IPS-NIHi11 (cell line): ENCODE results near the gene CGB5.
"Not testable (repeated sequence)": the region's sequence is repeated elsewhere in the genome, so short reads cannot be mapped to it uniquely, and the experiment has no call there.

Source experiments
- DNase-seq: peaks from one replicate; pipeline ENCODE4 v3.0.0; 2012; ENCODE audit warnings: mixed read lengths, low spot score

CGB5 gene

DNA sequence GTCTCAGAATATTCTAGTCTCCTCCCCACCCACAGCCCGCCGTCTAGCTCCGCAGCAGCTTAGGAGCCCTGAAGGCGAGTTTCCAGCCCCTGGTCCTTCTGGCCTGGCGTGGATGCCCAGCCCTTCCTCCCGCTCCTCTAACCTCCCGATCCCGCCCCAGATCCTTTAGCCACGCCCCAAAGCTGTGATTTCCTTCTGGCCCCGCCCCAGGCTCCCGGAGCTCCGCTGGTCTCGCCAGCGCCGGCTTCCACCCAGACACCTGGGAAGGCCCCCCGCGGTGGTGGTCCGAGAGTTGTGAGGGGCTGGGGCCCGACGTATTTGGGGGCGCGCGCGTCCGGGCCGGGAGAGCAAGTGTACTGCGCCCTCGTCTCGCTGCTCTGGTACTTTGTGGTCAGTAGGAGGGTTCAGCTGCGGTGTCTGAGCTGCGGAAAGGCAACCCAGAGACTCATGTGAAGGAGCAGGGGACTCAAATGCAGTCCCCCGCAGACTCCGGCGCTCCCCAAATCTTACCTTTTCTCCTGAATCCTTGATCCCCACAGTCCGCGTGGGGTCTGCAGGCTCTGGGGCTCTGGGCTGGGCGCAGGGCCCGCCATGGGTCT is 14.1 kb downstream of the CGB5 start, which contains the start of gene CGB7:
Gene CGB7, minus strand, starts transcription at position 114 of the 599 bp plus-strand sequence. CDS start 2,374 bp downstream, outside the sequence.
- peak; percentile 87 for DNase-seq

DNA sequence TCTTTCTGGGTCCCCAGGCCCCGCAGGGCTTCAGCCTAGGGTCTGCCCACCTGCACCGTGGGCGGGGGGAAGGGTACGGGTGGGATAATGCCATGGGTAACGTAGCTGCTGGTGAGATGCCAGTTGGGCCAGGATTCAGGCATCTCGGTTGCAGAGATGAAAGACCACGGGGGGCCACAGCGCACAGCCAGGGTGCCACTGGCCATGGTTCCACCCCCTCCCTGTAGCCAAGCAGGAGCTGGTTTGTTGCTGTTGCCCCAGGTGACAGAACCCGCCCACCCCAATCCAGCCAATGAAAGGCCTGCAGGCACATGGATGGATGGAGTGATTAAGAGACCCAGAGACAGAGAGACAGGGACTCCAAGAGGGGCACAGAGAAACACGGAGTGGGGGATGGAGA is 14.9 kb downstream of the CGB5 start:
- DNase-seq = peak; percentile 56

GRCh38 chr19:49059053-49059452 is 15.4 kb downstream of the CGB5 start:
- peak; percentile 1 for DNase-seq

DNA sequence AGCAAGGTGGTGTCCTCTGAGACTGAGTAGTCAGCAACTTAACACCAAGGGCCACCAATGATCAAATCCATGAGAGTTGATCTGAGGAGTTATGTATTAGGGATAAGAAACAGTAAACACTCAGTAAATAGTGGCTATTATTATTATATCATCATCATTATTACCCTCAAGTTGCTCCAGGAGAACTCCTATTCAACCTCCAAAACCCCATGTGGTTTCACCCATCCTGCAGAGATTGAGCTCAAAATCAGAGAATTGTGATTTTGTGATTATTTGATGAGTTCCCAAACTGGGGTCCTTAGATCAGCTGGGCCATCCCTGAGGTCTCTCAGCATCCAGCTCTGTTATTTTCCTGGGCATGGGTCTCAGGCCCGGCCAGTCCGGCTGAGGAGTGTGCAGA is 17.4 kb downstream of the CGB5 start:
- DNase-seq = no peak

DNA sequence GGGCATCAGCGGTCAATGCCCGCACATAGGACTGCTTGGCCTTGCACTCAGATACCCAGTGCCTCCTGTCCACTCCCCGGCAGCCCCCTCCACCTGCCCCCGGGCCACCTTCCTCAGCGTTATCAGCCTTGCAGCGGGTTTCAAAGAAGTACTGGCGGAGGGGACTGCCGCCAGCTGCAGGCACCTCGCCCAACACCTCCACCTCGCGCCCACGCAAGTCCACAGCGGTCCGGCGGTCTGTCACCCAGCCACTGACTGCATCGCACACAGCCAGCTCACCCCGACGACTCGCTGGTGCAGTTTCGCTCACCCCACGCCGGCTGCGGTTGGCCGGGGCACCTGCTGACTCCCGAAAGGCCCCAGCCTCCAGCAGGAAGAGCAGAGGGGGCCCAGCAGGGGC is 17.8 kb downstream of the CGB5 start:
- peak; percentile 4 for DNase-seq

GRCh38 chr19:49064029-49064629 is 20.5 kb downstream of the CGB5 start:
- DNase-seq = peak; percentile 25

- peak; percentile 90 for DNase-seq
Measured at GRCh38 chr19:49064768-49065611, 21.3 kb downstream of the CGB5 start, which contains the start of gene NTF4. Gene NTF4, minus strand, starts transcription at chr19:49064818. Its CDS starts 2,821 bp downstream, at chr19:49061997.

DNA sequence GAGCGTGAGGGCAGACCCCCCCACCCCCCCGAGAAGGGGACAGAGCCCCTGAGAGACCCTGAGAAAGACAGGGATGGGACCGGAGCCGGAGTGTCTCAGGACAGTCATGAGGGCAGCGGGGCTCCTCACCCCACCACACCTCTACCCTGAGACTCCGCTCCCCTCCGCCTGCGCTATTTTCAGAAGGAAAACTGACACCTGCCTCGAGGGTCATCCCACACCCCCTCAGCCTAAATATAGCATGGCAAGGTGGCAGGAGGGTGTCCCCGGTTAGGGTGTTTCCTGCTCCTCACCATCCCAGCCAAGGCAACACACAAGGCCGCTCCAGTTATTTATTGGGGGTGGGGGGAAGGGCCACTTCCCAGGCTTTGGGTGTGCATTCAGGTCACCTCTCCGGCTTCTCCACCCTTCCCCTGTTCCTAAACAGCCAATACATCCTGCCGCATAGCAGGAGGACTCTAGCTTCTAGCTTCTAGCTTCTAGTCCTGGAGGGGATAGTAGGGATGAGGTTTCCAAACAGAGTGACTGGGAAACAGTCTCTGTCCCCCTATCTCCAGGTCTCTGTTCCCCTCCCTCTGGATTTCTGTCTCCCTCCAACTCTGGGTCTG is 22.4 kb downstream of the CGB5 start:
- no peak for DNase-seq

DNA sequence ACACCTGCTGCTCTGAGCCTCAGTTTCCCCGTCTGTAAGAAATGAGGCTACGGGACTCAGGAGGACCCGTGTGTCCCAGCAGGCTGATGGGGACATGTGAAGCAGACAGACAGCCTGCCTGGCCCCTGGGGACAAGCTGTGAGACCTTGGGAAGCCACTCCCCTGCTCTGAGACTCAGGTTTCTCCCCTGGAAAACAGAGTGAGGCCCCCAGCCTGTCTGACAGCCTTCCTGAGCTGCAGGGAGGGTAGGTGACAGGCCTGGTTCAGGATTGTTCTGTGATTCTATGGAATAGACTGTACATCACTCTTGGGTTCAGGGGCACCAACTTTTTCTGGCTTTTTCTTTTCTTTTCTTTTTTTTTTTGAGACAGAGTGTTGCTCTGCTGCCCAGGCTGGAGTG is 23.9 kb downstream of the CGB5 start:
- no peak for DNase-seq

- no peak for DNase-seq
Measured at GRCh38 chr19:49069026-49069425, 25.4 kb downstream of the CGB5 start.

GRCh38 chr19:49070416-49070815 is 26.8 kb downstream of the CGB5 start:
- no peak for DNase-seq

GRCh38 chr19:49071860-49072547 is 28.4 kb downstream of the CGB5 start:
- DNase-seq = peak; percentile 92

DNA sequence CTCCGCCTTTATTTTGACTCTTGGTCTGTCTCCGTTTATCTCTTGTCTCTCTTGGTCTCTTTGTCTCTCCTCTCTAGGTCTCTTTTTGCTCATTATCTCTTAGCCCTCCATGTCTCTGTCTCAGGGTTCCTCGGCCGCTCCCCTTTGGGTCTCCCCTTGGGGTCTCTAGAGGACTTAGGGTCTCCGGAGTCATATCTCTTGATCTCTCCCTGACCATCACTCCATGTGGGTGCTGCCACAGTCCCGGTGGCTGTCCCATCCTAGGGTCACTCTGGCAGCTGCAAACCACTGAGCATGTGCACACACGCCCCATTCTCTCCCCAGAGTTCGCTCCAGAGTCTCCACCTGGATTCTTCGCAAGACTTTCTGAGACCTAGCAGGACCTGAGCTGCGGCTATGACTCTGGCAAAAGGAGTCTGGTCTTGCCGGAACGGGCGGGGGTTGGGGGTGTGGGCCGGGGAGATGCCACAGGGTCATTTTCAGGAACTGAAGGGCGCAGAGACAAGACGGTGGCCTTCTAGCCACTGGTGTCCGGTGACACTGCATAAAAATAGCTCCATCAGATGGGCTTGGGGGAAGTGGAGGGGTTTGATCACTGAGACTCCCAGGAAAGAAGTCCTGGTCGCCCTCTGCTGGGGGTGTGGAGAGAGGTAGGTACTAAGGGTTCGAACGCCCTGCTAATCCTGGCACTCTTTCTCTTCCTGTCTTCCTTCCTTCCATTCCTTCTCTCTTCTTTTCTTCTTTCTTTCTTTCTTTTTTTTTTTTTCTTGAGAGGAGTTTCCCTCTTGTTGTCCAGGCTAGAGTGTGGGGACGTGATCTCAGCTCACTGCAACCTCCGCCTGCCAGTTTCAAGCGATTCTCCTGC is 30.1 kb downstream of the CGB5 start:
- peak; percentile 37 for DNase-seq

- not testable (repeated sequence) for DNase-seq
Measured at GRCh38 chr19:49074869-49075268, 31.2 kb downstream of the CGB5 start.

DNA sequence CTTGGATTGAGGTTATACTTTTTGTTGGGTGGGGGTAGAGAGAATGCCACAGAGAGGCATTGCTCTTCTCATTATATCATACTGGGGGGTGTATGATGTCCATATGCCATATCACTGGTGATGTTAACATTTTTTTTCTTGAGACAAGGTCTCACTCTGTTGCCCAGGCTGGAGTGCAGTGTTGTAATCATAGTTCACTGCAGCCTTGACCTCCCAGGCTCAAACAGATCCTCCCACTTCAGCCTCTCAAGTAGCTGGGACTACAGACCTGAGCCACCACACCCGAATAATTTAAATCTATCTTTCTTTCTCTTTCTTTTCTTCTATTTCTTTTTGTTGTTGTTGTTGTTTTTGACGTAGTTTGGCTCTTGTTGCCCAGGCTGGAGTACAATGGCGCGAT is 36.7 kb downstream of the CGB5 start:
- DNase-seq = no peak

DNA sequence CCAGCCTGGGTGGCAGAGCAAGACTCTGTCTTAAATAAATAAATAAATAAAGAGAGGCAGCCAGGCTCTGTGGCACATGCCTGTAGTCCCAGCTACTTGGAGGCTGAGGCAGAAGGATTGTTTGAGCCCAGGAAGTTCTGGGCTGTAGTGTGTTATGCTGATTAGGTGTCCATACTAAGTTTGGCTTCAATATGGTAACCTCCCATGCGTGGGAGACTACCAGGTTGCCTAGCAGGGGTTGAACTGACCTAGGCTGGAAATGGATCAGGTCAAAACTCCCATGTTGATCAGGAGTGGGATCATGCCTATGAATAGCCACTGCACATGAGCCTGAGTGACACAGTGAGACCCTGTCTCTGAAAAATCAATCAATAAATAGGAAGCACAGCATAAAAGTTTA is 37.6 kb downstream of the CGB5 start:
- no peak for DNase-seq

- DNase-seq = no peak
Measured at GRCh38 chr19:49084206-49085019, 40.8 kb downstream of the CGB5 start.

- DNase-seq = peak; percentile 99
Measured at GRCh38 chr19:49085020-49085867, 41.6 kb downstream of the CGB5 start, which contains the start of gene SNRNP70. Gene SNRNP70, plus strand, starts transcription at chr19:49085451. Its CDS starts 964 bp downstream, at chr19:49086415.

DNA sequence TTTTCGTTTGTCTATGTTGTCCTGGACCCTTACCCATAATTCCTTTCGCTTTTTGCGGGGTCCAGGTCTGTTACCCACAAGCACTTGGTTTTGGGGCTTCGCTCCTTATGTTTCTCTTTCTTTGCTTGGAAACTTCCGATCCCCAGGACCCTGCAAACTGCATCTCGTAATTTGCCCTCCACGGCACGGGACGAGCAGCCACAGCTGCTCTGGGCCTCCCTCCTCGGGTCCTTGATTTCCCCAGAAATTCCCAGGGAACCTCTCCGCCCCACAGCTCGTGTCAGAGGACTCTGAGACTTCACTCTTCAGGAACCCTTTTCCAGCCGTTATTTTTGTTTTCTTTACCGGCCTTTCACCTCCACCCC is 42.2 kb downstream of the CGB5 start:
- DNase-seq = no peak
